ENCODE results near the gene ISOC2. TPM values are rescaled to one million over a fixed set of nuclear protein-coding genes. Genes with fewer than 3 reads are reported as not detected.
"Not testable (repeated sequence)": the region's sequence is repeated elsewhere in the genome, so short reads cannot be mapped to it uniquely, and the experiment has no call there.

Gene ISOC2
- polyA plus RNA-seq, 2 of the 4 experiments (the other 2 are of a cell fraction): 45.3 to 57.8 TPM

GRCh38 chr19:55500368-55500952, 39.0 kb upstream of the ISOC2 start:
- ChIA-PET CTCF (interaction anchor here (0.7 to 5.7 kb wide), 9 partner anchors 12 to 411 kb away, joined by 3 to 219 read pairs (median 6); partner anchors contain the start of genes NAT14, SSC5D and ZNF865), POLR2A (interaction anchor here (1.0 to 1.3 kb wide), 2 partner anchors 24 to 124 kb away, joined by 3 to 6 read pairs; partner anchors contain the start of genes ZNF628 and ZNF784)
- H3K27ac ChIP-seq: no peak overlapping the region
- DNase-seq (ENCODE audit: low read depth in 1 of 2, low spot score in 1 of 2): no peak
- 87% methylated on average over 26 of the region's 26 CpGs for WGBS (ENCODE audit: missing lambda C conversion rate)
- FAIRE-seq: no peak
- ATAC-seq: no peak
- H3K4me3 ChIP-seq: no peak overlapping the region
- no peak overlapping the region for H3K4me2 ChIP-seq
- H3K9me3 ChIP-seq: peaks cover 9% of the 10 kb centered on the region; the same call in 1 of the 3 replicates
- no peaks in the 10 kb centered on the region for H3K4me1 ChIP-seq
- TF ChIP-seq CTCF (IDR thresholded peaks at IDR 0.05): no peak
- TF ChIP-seq TP53 (CRISPR knock-in tag; IDR thresholded peaks at IDR 0.05): no peak
- TF ChIP-seq EHF (CRISPR knock-in tag; IDR thresholded peaks at IDR 0.05): no peak
- TF ChIP-seq FOSL2 (IDR thresholded peaks at IDR 0.05): no peak
- no peak for TF ChIP-seq FOSL2 (CRISPR knock-in tag; IDR thresholded peaks at IDR 0.05)
- no peak for TF ChIP-seq BHLHE40 (IDR thresholded peaks at IDR 0.05; ENCODE audit: low read depth, low read length)
- no peak for TF ChIP-seq CBX8 (IDR thresholded peaks at IDR 0.05)
- no peak for TF ChIP-seq CHD2 (IDR thresholded peaks at IDR 0.05; ENCODE audit: low read length, partially characterized antibody)
- no peak for TF ChIP-seq KDM1A (IDR thresholded peaks at IDR 0.05; ENCODE audit: low read depth)
- TF ChIP-seq RFX5 (IDR thresholded peaks at IDR 0.05): no peak
- TF ChIP-seq JUNB (IDR thresholded peaks at IDR 0.05): no peak
- no peak for TF ChIP-seq FOSB (CRISPR knock-in tag; IDR thresholded peaks at IDR 0.05)
- TF ChIP-seq CHD4 (IDR thresholded peaks at IDR 0.05; ENCODE audit: borderline replicate concordance): no peak
- TF ChIP-seq GATA3 (IDR thresholded peaks at IDR 0.05; ENCODE audit: borderline replicate concordance): no peak
- TF ChIP-seq HOXB13 (CRISPR knock-in tag; IDR thresholded peaks at IDR 0.05; ENCODE audit: low read depth): no peak
- TF ChIP-seq MAX (IDR thresholded peaks at IDR 0.05): no peak
- TF ChIP-seq, protein P1, sequence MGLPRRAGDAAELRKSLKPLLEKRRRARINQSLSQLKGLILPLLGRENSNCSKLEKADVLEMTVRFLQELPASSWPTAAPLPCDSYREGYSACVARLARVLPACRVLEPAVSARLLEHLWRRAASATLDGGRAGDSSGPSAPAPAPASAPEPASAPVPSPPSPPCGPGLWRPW (IDR thresholded peaks at IDR 0.05): no peak

DNA sequence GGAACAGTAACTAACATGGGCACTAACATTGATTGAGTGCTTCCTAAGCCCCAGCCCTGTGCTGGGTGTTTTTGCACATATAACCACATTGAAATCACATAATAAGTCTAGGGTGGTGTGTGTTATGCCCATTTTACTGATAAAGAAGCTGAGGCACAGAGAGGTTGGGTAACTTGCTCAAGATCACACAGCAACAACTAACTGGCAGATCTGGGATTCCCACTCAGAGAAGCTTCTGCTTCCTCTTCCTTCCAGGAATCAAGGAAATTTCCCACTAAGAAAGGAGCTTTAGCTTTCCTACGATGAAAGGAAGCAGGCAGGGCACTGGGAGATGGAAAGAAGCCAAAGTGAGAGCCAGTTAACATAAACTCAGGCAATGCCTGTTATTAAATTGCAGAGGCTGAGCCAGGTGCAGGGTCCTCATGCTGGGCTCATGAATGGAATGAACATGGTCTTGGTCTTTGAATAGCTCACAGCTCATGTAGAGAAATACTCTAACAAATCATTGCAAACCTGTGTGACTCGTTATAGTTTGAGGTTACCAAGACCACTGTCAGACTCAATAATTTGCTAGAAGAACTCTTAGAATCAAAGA, 36.9 kb upstream of the ISOC2 start:
- ChIA-PET POLR2A (interaction anchor here (1.5 kb wide), 1 partner anchor 13 kb away, joined by 3 read pairs; the partner anchor contains the start of gene NAT14), CTCF (interaction anchor here (0.7 to 17.3 kb wide), 11 partner anchors 9 to 356 kb away, joined by 3 to 194 read pairs (median 5); partner anchors contain the start of genes NAT14 and ZNF628)
- H3K4me3 ChIP-seq: no peak overlapping the region
- no peak for ATAC-seq
- peak; percentile 32 for FAIRE-seq
- H3K4me2 ChIP-seq: no peak overlapping the region
- TF ChIP-seq KDM1A (IDR thresholded peaks at IDR 0.05; ENCODE audit: low read depth): peak; percentile 37; the same call in 1 of the 2 replicates
- no peak for TF ChIP-seq CHD2 (IDR thresholded peaks at IDR 0.05; ENCODE audit: low read length, partially characterized antibody)
- no peak for TF ChIP-seq RNF2 (IDR thresholded peaks at IDR 0.05; ENCODE audit: borderline replicate concordance, low read depth)
- peak; percentile 67 for TF ChIP-seq ZFP36 (IDR thresholded peaks at IDR 0.05; ENCODE audit: borderline replicate concordance, partially characterized antibody)
- H3K4me1 ChIP-seq: no peaks in the 10 kb centered on the region
- H3K9me3 ChIP-seq: 0 out of 3 replicates have a peak, but pooled peaks cover 3% of the 10 kb centered on the region
- H3K27ac ChIP-seq: no peak overlapping the region
- no peak for DNase-seq (ENCODE audit: low read depth in 1 of 2, low spot score in 1 of 2)
- WGBS (ENCODE audit: missing lambda C conversion rate): 66% methylated on average over 2 of the region's 2 CpGs

DNA sequence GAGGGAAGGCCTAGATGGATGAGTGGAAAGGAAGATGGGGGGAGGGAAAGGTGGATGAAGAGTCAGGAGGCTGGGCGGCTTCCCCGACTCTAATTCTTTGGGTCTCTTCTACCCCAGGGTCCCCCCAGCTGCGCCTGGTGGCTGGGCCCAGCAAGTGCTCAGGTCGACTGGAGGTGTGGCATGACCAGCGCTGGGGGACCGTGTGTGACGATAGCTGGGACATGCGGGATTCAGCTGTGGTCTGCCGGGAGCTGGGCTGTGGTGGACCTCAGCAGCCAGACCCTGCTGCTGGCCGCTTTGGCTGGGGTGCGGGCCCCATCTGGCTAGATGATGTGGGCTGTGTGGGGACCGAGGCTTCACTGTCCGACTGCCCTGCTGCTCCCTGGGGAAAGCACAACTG, 36.3 kb upstream of the ISOC2 start:
- no peak overlapping the region for H3K4me3 ChIP-seq
- 82% methylated on average over 13 of the region's 13 CpGs for WGBS (ENCODE audit: missing lambda C conversion rate)
- FAIRE-seq (no peak), ATAC-seq (no peak), DNase-seq (ENCODE audit: low read depth in 1 of 2, low spot score in 1 of 2) (no peak)
- CTCF ChIA-PET: interaction anchor here (0.7 to 17.3 kb wide), 11 partner anchors 10 to 355 kb away, joined by 3 to 194 read pairs (median 5); partner anchors contain the start of genes NAT14, ZNF628 and ZNF865
- peaks cover 4% of the 10 kb centered on the region; the same call in 1 of the 3 replicates for H3K4me1 ChIP-seq
- H3K27ac ChIP-seq: no peak overlapping the region
- POLR2A ChIA-PET: interaction anchor here (1.5 kb wide), 1 partner anchor 13 kb away, joined by 3 read pairs; the partner anchor contains the start of gene NAT14
- no peak for TF ChIP-seq REST (IDR thresholded peaks at IDR 0.05)
- no peak overlapping the region for H3K4me2 ChIP-seq
- no peaks in the 10 kb centered on the region for H3K9me3 ChIP-seq

DNA sequence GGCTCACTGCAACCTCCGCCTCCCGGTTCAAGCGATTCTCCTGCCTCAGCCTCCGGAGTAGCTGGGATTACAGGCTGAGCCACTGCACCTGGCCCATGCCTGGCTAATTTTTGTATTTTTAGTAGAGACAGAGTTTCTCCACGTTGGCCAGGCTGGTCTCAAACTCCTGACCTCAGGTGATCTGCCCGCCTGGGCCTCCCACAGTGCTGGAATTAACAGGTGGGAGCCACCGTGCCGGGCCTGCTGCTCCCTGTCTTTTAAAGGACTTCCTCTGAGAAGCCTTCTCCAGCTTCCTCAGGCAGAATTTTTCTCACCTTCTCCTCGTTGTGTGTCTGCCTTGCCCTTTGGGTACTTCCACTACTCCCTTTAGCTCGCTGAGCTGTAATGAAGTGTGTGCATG, 35.4 kb upstream of the ISOC2 start:
- H3K4me3 ChIP-seq; H3K27ac ChIP-seq; DNase-seq (ENCODE audit: low read depth in 1 of 2, low spot score in 1 of 2); POLR2A ChIA-PET; H3K4me2 ChIP-seq; H3K9me3 ChIP-seq; ATAC-seq; FAIRE-seq: not testable (repeated sequence)
- H3K4me1 ChIP-seq: peaks cover 12% of the 10 kb centered on the region; the same call in 1 of the 3 replicates
- CTCF ChIA-PET: interaction anchor here (0.6 to 17.3 kb wide), 8 partner anchors 10 to 135 kb away, joined by 3 to 194 read pairs (median 5); partner anchors contain the start of genes ZNF628 and ZNF865
- WGBS (ENCODE audit: missing lambda C conversion rate): 80% methylated on average over 10 of the region's 10 CpGs

Measured in A549 (cell line).